ENCODE measurements around the gene EIF5. TPM values are rescaled to one million over a fixed set of nuclear protein-coding genes. Genes with fewer than 3 reads are reported as not detected.

EIF5 gene
- total and polyA plus RNA-seq, 2 of the 8 experiments (the other 6 are each of a cell fraction or from before 2014, with no cell fraction given), result 179 to 323 TPM

DNA sequence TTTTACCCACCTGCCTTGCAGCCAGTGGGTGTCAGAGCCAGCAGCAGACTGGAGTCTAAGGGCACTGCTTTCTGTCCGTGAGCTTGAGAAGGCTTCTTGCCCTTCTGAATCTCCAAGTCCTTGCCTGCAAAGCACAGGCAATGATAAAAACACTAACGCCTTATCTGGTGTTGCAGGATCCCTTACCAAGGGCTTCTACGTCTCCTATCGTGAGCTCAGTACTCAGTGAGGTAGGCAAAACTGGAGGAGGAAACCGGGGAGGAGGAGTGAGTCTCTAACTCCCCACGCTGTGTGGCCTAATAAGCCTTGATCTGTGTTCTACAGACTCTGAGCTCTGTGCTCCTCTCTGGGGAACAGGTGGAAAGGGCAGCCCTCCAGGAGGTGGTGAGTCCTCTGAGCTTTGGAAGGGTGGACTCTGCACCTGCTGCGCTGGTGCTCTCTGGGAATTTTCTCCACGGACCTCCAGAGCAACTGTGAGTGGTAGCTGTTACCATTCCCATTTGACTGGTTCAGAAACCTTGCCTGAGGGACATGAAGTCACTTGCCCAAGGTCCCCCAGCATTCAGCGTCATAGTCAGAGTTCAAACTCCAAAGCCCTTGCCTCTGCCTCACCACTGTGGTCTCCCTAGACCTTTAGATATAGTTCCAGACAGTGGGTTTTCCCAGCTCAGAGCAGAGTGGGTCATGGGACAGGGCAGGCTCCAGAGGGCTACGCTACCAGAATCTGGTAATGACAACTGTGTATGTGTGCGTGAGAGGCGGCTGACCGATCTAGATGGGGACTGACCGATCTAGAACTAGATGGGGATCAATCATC is 44.2 kb downstream of the EIF5 start:
- Histone ChIP-seq H2BK20ac (ENCODE audit: low read length) (no peak overlapping the region), H3K36me3 (ENCODE audit: control insufficient read depth in 2 of 4, insufficient read depth in 4 of 4, low read length in 3 of 4) (no peaks in the 10 kb centered on the region), H4K91ac (replicated peaks; ENCODE audit: insufficient read length, low read length) (no peak overlapping the region), H3K4ac (replicated peaks; ENCODE audit: insufficient read length, low read depth, low read length) (no peak overlapping the region), H2AFZ (ENCODE audit: low read length) (0 out of 2 replicates have a peak overlapping the region, but pooled peaks have one; percentile 20), H3K23me2 (ENCODE audit: low read depth, low read length) (no peaks in the 10 kb centered on the region), H4K5ac (ENCODE audit: insufficient read length, low read depth, low read length) (no peak overlapping the region), H3K4me1 (replicated peaks in 1 of 4; ENCODE audit: control insufficient read depth in 3 of 4, insufficient read depth in 4 of 4, low read length in 3 of 4) (no peaks in the 10 kb centered on the region), H2BK5ac (ENCODE audit: low read depth, low read length) (no peak overlapping the region), H3K9me3 (ENCODE audit: insufficient read depth in 2 of 2, low read depth in 1 of 2, low read length in 1 of 2) (no peaks in the 10 kb centered on the region), H3K14ac (ENCODE audit: insufficient read length) (no peak overlapping the region), H4K20me1 (replicated peaks in 1 of 2; ENCODE audit: control insufficient read depth in 1 of 2, insufficient read depth in 2 of 2, low read length in 2 of 2) (no peaks in the 10 kb centered on the region), H3K79me1 (ENCODE audit: low read depth, low read length) (no peaks in the 10 kb centered on the region), H2BK120ac (replicated peaks; ENCODE audit: low read depth, low read length) (no peak overlapping the region), H3K18ac (ENCODE audit: extremely low read depth, low read length) (no peak overlapping the region), H3K9ac (replicated peaks in 1 of 4; ENCODE audit: extremely low read depth in 1 of 4, low read depth in 3 of 4, low read length in 3 of 4) (no peak overlapping the region), H3K27ac (ENCODE audit: low read depth, low read length) (no peak overlapping the region), H3K27me3 (replicated peaks in 1 of 4; ENCODE audit: control insufficient read depth in 3 of 4, extremely low read depth in 1 of 4, insufficient read depth in 3 of 4, low read length in 3 of 4) (0 out of 7 replicates have a peak, but pooled peaks cover 0 to 4% (median 0%) of the 10 kb centered on the region in 4 experiments), H3K4me2 (ENCODE audit: insufficient read depth in 1 of 2, low read depth in 2 of 2, low read length in 2 of 2) (no peak overlapping the region), H3K79me2 (ENCODE audit: control insufficient read depth in 1 of 2, insufficient read depth in 2 of 2, low read length in 2 of 2) (no peaks in the 10 kb centered on the region), H2AK5ac (ENCODE audit: low read depth, low read length) (no peak overlapping the region), H2BK15ac (ENCODE audit: low read length) (peak overlapping the region; percentile 46; the same call in 1 of the 2 replicates), H4K8ac (ENCODE audit: extremely low read depth, insufficient read depth, low read length) (no peak overlapping the region), H3K23ac (ENCODE audit: insufficient read length) (no peak overlapping the region), H2BK12ac (ENCODE audit: low read depth, low read length) (no peak overlapping the region), H3K56ac (replicated peaks; ENCODE audit: insufficient read length, low read depth, low read length) (no peak overlapping the region), H3K4me3 (ENCODE audit: extremely low read depth in 1 of 4, insufficient read depth in 2 of 4, low read depth in 3 of 4, low read length in 4 of 4) (no peak overlapping the region)
- DNase-seq (ENCODE audit: low read depth in 1 of 2, low spot score in 2 of 2) (no peak), FAIRE-seq (no peak)
- CTCF ChIA-PET (ENCODE audit: partially characterized antibody), result interaction anchor here (0.5 to 3.2 kb wide), 7 partner anchors 11 to 604 kb away, joined by 3 to 22 read pairs (median 3); no protein-coding TSS in a partner anchor
- WGBS, 2 experiments (ENCODE audit: extremely low coverage in 1 of 2, insufficient coverage in 1 of 2, insufficient read length in 1 of 2, insufficient replicate concordance in 2 of 2, low coverage in 1 of 2, low lambda C conversion rate in 2 of 2, missing lambda C conversion rate in 1 of 2), result 85% methylated on average over 14 of the region's 14 CpGs; no CpG with 5 or more reads in 1 of the 2 experiments
- POLR2A ChIA-PET (ENCODE audit: partially characterized antibody), result interaction anchor here (0.6 to 5.3 kb wide), 7 partner anchors 10 to 59 kb away, joined by 3 to 37 read pairs (median 4); partner anchors contain the start of gene EIF5
- TF ChIP-seq TAF1 (IDR thresholded peaks at IDR 0.05; ENCODE audit: low read depth, low read length) (no peak), BCL11A (IDR thresholded peaks at IDR 0.05; ENCODE audit: low read depth in 2 of 2, low read length in 2 of 2) (no peak), PHF8 (conservative IDR thresholded peaks at IDR 0.05; ENCODE audit: low read depth, low read length) (no peak), KDM5A (IDR thresholded peaks at IDR 0.05; ENCODE audit: low read length) (no peak), HDAC6 (IDR thresholded peaks at IDR 0.05; ENCODE audit: low read depth, low read length) (no peak), TAF7 (optimal IDR thresholded peaks at IDR 0.05; ENCODE audit: borderline replicate concordance, low read depth, low read length) (no peak), CHD2 (IDR thresholded peaks at IDR 0.05; ENCODE audit: low read length) (no peak), POLR2AphosphoS5 (IDR thresholded peaks at IDR 0.05; ENCODE audit: low read depth, low read length) (no peak), POU5F1 (IDR thresholded peaks at IDR 0.05; ENCODE audit: low read depth, low read length) (no peak), SIX5 (IDR thresholded peaks at IDR 0.05; ENCODE audit: low read depth, low read length) (no peak)
- TF ChIP-seq, protein P1, sequence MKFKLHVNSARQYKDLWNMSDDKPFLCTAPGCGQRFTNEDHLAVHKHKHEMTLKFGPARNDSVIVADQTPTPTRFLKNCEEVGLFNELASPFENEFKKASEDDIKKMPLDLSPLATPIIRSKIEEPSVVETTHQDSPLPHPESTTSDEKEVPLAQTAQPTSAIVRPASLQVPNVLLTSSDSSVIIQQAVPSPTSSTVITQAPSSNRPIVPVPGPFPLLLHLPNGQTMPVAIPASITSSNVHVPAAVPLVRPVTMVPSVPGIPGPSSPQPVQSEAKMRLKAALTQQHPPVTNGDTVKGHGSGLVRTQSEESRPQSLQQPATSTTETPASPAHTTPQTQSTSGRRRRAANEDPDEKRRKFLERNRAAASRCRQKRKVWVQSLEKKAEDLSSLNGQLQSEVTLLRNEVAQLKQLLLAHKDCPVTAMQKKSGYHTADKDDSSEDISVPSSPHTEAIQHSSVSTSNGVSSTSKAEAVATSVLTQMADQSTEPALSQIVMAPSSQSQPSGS (IDR thresholded peaks at IDR 0.05; ENCODE audit: low read length), result no peak
